Measurements from ENCODE around the gene LONP2.

Gene LONP2

GRCh38 chr16:48335961-48336360 is 91.9 kb downstream of the LONP2 start:
- no peak for TF ChIP-seq CTCF (IDR thresholded peaks at IDR 0.05; ENCODE audit: insufficient read depth, missing control alignments)
- FAIRE-seq (no peak), DNase-seq (ENCODE audit: insufficient read length, low spot score) (no peak)

GRCh38 chr16:48340054-48340453 is 96.0 kb downstream of the LONP2 start:
- no peak for TF ChIP-seq CTCF (IDR thresholded peaks at IDR 0.05; ENCODE audit: insufficient read depth, missing control alignments)
- no peak for DNase-seq (ENCODE audit: insufficient read length, low spot score)
- no peak for FAIRE-seq

- DNase-seq (ENCODE audit: insufficient read length, low spot score) (no peak), FAIRE-seq (no peak)
- TF ChIP-seq CTCF (IDR thresholded peaks at IDR 0.05; ENCODE audit: insufficient read depth, missing control alignments) = no peak
These were observed 98.5 kb downstream of the LONP2 start for GRCh38 chr16:48342591-48342990.

GRCh38 chr16:48347191-48347865 is 103.2 kb downstream of the LONP2 start:
- no peak for FAIRE-seq
- TF ChIP-seq CTCF (IDR thresholded peaks at IDR 0.05; ENCODE audit: insufficient read depth, missing control alignments) = no peak
- DNase-seq (ENCODE audit: insufficient read length, low spot score) = no peak

GRCh38 chr16:48347980-48348379 is 103.9 kb downstream of the LONP2 start:
- no peak for FAIRE-seq
- TF ChIP-seq CTCF (IDR thresholded peaks at IDR 0.05; ENCODE audit: insufficient read depth, missing control alignments) = no peak
- DNase-seq (ENCODE audit: insufficient read length, low spot score) = no peak

GRCh38 chr16:48350736-48351135 is 106.6 kb downstream of the LONP2 start:
- FAIRE-seq (no peak), DNase-seq (ENCODE audit: insufficient read length, low spot score) (no peak)
- no peak for TF ChIP-seq CTCF (IDR thresholded peaks at IDR 0.05; ENCODE audit: insufficient read depth, missing control alignments)

GRCh38 chr16:48352648-48353390 is 108.7 kb downstream of the LONP2 start:
- no peak for FAIRE-seq
- no peak for TF ChIP-seq CTCF (IDR thresholded peaks at IDR 0.05; ENCODE audit: insufficient read depth, missing control alignments)
- no peak for DNase-seq (ENCODE audit: insufficient read length, low spot score)
